HepG2 (cell line): ENCODE measurements around the gene PGP. TPM values are rescaled to one million over a fixed set of nuclear protein-coding genes. Genes with fewer than 3 reads are reported as not detected.

Experiments
- ASH2L ChIP-seq: fragments of 300-600, 200-600 bp; sonication (generic); IDR thresholded peaks from 2 replicates; pipeline ENCODE4 v1.7.0; 2017; ENCODE audit warnings: low read depth, mild to moderate bottlenecking, moderate library complexity, mixed read lengths, low read length; ENCODE audit not compliant: insufficient read length
- ATAD3A ChIP-seq: sonication (generic); formaldehyde crosslinking; IDR thresholded peaks from 2 replicates; pipeline ENCODE4 v1.4.0; 2020; ENCODE audit warnings: missing genetic modification reagents
- EHMT2 ChIP-seq: fragments of 200-600 bp; sonication (generic); IDR thresholded peaks from 2 replicates; pipeline ENCODE4 v1.7.0; 2017; ENCODE audit warnings: antibody characterized with exemption, low read depth, low read length, borderline replicate concordance
- MLX ChIP-seq: IDR thresholded peaks from 2 replicates; pipeline ENCODE4 v1.6.1; 2016
- NFKB2 ChIP-seq: sonication (generic); formaldehyde crosslinking; IDR thresholded peaks from 2 replicates; pipeline ENCODE4 v1.4.0; 2020; ENCODE audit warnings: missing genetic modification reagents, borderline replicate concordance
- NFKBIZ ChIP-seq: IDR thresholded peaks from 2 replicates; pipeline ENCODE4 v1.6.1; 2018; ENCODE audit warnings: missing genetic modification reagents, missing compliant biosample characterization
- NR3C1 ChIP-seq: sonication (generic); formaldehyde crosslinking; IDR thresholded peaks from 2 replicates; pipeline ENCODE4 v1.4.0; 2020; ENCODE audit warnings: missing genetic modification reagents
- POLR2A ChIP-seq, 2 experiments: IDR thresholded peaks; 2 replicates each; pipeline ENCODE4 v1.6.1; 2011; ENCODE audit warnings: low read depth in 2 of 2, low read length in 2 of 2, mild to moderate bottlenecking in 1 of 2, moderate library complexity in 1 of 2; ENCODE audit not compliant: insufficient read depth in 1 of 2
- PTBP1 ChIP-seq: fragments of 200-400 bp; formaldehyde crosslinking; IDR thresholded peaks from 2 replicates; pipeline ENCODE4 v1.6.1; 2018; ENCODE audit warnings: low read length, low read depth; ENCODE audit not compliant: poor library complexity, severe bottlenecking
- RAD51 ChIP-seq: fragments of 450-650 bp; IDR thresholded peaks from 2 replicates; pipeline ENCODE4 v1.6.1; 2016; ENCODE audit warnings: borderline replicate concordance
- RORA ChIP-seq: sonication (generic); formaldehyde crosslinking; IDR thresholded peaks from 2 replicates; pipeline ENCODE4 v1.5.0; 2020; ENCODE audit warnings: mild to moderate bottlenecking, missing genetic modification reagents, moderate library complexity
- SMAD9 ChIP-seq: sonication (generic); formaldehyde crosslinking; IDR thresholded peaks from 2 replicates; pipeline ENCODE4 v1.5.1; 2020; ENCODE audit warnings: mild to moderate bottlenecking, missing genetic modification reagents
- SMARCC2 ChIP-seq: fragments of 450-650 bp; IDR thresholded peaks from 2 replicates; pipeline ENCODE4 v1.6.1; 2017; ENCODE audit warnings: antibody characterized with exemption, mild to moderate bottlenecking
- TRAFD1 ChIP-seq: sonication (generic); formaldehyde crosslinking; IDR thresholded peaks from 2 replicates; pipeline ENCODE4 v1.5.1; 2020; ENCODE audit warnings: missing genetic modification reagents, mild to moderate bottlenecking, borderline replicate concordance
- U2AF1 ChIP-seq: fragments of 200-400 bp; formaldehyde crosslinking; optimal IDR thresholded peaks from 2 replicates; pipeline ENCODE3; 2017; ENCODE audit warnings: mild to moderate bottlenecking, low read depth, low read length
- ZBTB1 ChIP-seq: sonication (generic); formaldehyde crosslinking; IDR thresholded peaks from 2 replicates; pipeline ENCODE4 v1.4.0; 2020; ENCODE audit warnings: missing genetic modification reagents, borderline replicate concordance
- ZFP1 ChIP-seq: IDR thresholded peaks from 2 replicates; pipeline ENCODE4 v1.6.1; 2016
- ZNF12 ChIP-seq: sonication (generic); formaldehyde crosslinking; IDR thresholded peaks from 2 replicates; pipeline ENCODE4 v1.5.0; 2020; ENCODE audit warnings: missing genetic modification reagents
- ZNF24 ChIP-seq: fragments of 450-650 bp; IDR thresholded peaks from 2 replicates; pipeline ENCODE4 v1.6.1; 2017; ENCODE audit warnings: antibody characterized with exemption, mild to moderate bottlenecking
- ZNF451 ChIP-seq: sonication (generic); formaldehyde crosslinking; IDR thresholded peaks from 2 replicates; pipeline ENCODE4 v1.5.0; 2020; ENCODE audit warnings: mild to moderate bottlenecking, missing genetic modification reagents
- ZNF543 ChIP-seq: sonication (generic); formaldehyde crosslinking; IDR thresholded peaks from 2 replicates; pipeline ENCODE4 v1.4.0; 2020; ENCODE audit warnings: mild to moderate bottlenecking, missing genetic modification reagents
- ZNF678 ChIP-seq: sonication (generic); formaldehyde crosslinking; IDR thresholded peaks from 2 replicates; pipeline ENCODE4 v1.4.0; 2020; ENCODE audit warnings: mild to moderate bottlenecking, missing genetic modification reagents
- ZNF709 ChIP-seq: sonication (generic); formaldehyde crosslinking; IDR thresholded peaks from 2 replicates; pipeline ENCODE4 v1.5.0; 2020; ENCODE audit warnings: mild to moderate bottlenecking, missing genetic modification reagents
- ZNF782 ChIP-seq: sonication (generic); formaldehyde crosslinking; IDR thresholded peaks from 2 replicates; pipeline ENCODE4 v1.4.0; 2020; ENCODE audit warnings: missing genetic modification reagents, mild to moderate bottlenecking, borderline replicate concordance
- polyA plus RNA-seq, 8 experiments: library from polyadenylated mRNA; depleted of rRNA in 3 of 8; stranded (reverse) in 7 of 8; unstranded in 1 of 8; fragments of >200 nt; fragmentation: Illumina TruSeq in 4 of 8; extraction: Trizol in 4 of 8; gene quantifications; 2 replicates each; pipeline versions ENCODE4 v1.2.1 to v1.2.3, GENCODE V29; 2011 to 2016; ENCODE audit warnings: low read depth in 4 of 8, missing spikeins in 1 of 8, mixed read lengths in 1 of 8; ENCODE audit not compliant: insufficient read depth in 1 of 8
- total RNA-seq, 5 experiments: library from RNA; depleted of rRNA; stranded (reverse); fragments of >200 nt; fragmentation: Illumina TruSeq; extraction: Trizol; gene quantifications; 2 replicates each; pipeline ENCODE4 v1.2.3, GENCODE V29; 2016; ENCODE audit warnings: low read depth in 1 of 5
- TF ChIP-seq, protein P1 (sequence below): sonication (generic); formaldehyde crosslinking; IDR thresholded peaks from 2 replicates; pipeline ENCODE4 v1.5.1; 2020; ENCODE audit warnings: mild to moderate bottlenecking, missing genetic modification reagents, moderate library complexity
- TF ChIP-seq, protein P2 (sequence below): fragments of 450-650 bp; IDR thresholded peaks from 2 replicates; pipeline ENCODE4 v1.6.1; 2016

Gene PGP
- total and polyA plus RNA-seq, 2 of the 13 experiments (the other 11 are each of a cell fraction or from before 2014, with no cell fraction given), result 7.3 to 18.3 TPM

DNA sequence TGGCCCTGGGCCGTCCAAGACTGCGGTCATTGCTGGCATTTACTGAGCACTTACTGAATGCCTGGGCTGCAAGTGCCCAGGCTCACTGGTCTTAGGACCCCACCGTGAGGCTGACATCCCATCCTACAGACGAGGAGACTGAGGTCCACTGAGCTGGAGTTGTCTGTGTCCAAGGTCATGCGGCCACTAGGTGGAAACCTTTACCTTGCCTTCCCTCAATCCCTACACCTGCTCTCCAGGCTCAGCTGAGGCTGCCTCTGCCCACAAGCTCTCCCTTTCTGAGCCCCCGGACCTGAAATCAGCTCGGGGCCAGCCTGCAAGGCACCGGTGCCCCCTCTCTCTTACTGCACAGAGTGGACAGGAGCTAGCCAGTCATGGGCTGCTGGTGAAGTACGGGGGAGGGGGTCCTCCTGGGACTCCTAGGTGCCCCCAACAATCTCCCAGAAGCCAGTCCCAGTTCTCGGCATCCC, 19.8 kb downstream of the PGP start (continued):
- TF ChIP-seq ZNF709, result no peak
- no peak for TF ChIP-seq TRAFD1 (CRISPR knock-in tag)
- no peak for TF ChIP-seq ZNF782 (CRISPR knock-in tag)
- no peak for TF ChIP-seq ASH2L
- no peak for TF ChIP-seq ATAD3A (CRISPR knock-in tag)
- no peak for TF ChIP-seq SMARCC2
- TF ChIP-seq POLR2A (IDR thresholded peaks at IDR 0.05; ENCODE audit: insufficient read depth in 1 of 2, low read depth in 2 of 2, low read length in 2 of 2), result no peak
- TF ChIP-seq NFKBIZ (CRISPR knock-in tag), result no peak
- no peak for TF ChIP-seq RAD51
- TF ChIP-seq, protein P1, sequence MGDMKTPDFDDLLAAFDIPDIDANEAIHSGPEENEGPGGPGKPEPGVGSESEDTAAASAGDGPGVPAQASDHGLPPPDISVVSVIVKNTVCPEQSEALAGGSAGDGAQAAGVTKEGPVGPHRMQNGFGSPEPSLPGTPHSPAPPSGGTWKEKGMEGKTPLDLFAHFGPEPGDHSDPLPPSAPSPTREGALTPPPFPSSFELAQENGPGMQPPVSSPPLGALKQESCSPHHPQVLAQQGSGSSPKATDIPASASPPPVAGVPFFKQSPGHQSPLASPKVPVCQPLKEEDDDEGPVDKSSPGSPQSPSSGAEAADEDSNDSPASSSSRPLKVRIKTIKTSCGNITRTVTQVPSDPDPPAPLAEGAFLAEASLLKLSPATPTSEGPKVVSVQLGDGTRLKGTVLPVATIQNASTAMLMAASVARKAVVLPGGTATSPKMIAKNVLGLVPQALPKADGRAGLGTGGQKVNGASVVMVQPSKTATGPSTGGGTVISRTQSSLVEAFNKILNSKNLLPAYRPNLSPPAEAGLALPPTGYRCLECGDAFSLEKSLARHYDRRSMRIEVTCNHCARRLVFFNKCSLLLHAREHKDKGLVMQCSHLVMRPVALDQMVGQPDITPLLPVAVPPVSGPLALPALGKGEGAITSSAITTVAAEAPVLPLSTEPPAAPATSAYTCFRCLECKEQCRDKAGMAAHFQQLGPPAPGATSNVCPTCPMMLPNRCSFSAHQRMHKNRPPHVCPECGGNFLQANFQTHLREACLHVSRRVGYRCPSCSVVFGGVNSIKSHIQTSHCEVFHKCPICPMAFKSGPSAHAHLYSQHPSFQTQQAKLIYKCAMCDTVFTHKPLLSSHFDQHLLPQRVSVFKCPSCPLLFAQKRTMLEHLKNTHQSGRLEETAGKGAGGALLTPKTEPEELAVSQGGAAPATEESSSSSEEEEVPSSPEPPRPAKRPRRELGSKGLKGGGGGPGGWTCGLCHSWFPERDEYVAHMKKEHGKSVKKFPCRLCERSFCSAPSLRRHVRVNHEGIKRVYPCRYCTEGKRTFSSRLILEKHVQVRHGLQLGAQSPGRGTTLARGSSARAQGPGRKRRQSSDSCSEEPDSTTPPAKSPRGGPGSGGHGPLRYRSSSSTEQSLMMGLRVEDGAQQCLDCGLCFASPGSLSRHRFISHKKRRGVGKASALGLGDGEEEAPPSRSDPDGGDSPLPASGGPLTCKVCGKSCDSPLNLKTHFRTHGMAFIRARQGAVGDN, result no peak
- no peak for TF ChIP-seq SMAD9 (CRISPR knock-in tag)
- TF ChIP-seq ZNF678 (CRISPR knock-in tag), result no peak
- no peak for TF ChIP-seq ZBTB1 (CRISPR knock-in tag)
- 0 out of 2 replicates have a peak, but pooled peaks have one; percentile 50 for TF ChIP-seq ZNF543 (CRISPR knock-in tag)
- no peak for TF ChIP-seq EHMT2
- TF ChIP-seq MLX (CRISPR knock-in tag), result no peak
- TF ChIP-seq NR3C1 (CRISPR knock-in tag), result no peak
- no peak for TF ChIP-seq ZNF12 (CRISPR knock-in tag)
- TF ChIP-seq ZFP1 (CRISPR knock-in tag), result no peak
- TF ChIP-seq, protein P2, sequence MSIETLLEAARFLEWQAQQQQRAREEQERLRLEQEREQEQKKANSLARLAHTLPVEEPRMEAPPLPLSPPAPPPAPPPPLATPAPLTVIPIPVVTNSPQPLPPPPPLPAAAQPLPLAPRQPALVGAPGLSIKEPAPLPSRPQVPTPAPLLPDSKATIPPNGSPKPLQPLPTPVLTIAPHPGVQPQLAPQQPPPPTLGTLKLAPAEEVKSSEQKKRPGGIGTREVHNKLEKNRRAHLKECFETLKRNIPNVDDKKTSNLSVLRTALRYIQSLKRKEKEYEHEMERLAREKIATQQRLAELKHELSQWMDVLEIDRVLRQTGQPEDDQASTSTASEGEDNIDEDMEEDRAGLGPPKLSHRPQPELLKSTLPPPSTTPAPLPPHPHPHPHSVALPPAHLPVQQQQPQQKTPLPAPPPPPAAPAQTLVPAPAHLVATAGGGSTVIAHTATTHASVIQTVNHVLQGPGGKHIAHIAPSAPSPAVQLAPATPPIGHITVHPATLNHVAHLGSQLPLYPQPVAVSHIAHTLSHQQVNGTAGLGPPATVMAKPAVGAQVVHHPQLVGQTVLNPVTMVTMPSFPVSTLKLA, result no peak
- no peak for TF ChIP-seq NFKB2 (CRISPR knock-in tag)
- 0 out of 2 replicates have a peak, but pooled peaks have one; percentile 37 for TF ChIP-seq ZNF451 (CRISPR knock-in tag)
- TF ChIP-seq ZNF24, result no peak
- no peak for TF ChIP-seq PTBP1
- no peak for TF ChIP-seq U2AF1
- TF ChIP-seq RORA (CRISPR knock-in tag), result no peak
